Endodermal cell (in vitro differentiated cells): Measurements from ENCODE around the gene CIP2A. TPM values are rescaled to one million over a fixed set of nuclear protein-coding genes. Genes with fewer than 3 reads are reported as not detected.

Experiments used
- DNase-seq: peaks from one replicate; pipeline ENCODE4 v3.0.0-alpha.2; 2017
- H3K27ac ChIP-seq: 2 replicates; pipeline ENCODE4 v1.5.1; 2013; ENCODE audit warnings: mild to moderate bottlenecking, low read depth, low read length, moderate library complexity
- H3K27me3 ChIP-seq: 2 replicates; pipeline ENCODE4 v1.6.1; 2013; ENCODE audit warnings: mild to moderate bottlenecking, low read length, moderate library complexity; ENCODE audit not compliant: insufficient read depth, control insufficient read depth, poor library complexity, severe bottlenecking
- H3K36me3 ChIP-seq: 2 replicates; pipeline ENCODE4 v1.7.0; 2013; ENCODE audit warnings: mild to moderate bottlenecking, low read length, moderate library complexity; ENCODE audit not compliant: control insufficient read depth, insufficient read depth
- H3K4me1 ChIP-seq: one replicate; pipeline ENCODE4 v1.7.0; 2013; ENCODE audit warnings: low read length; ENCODE audit not compliant: control insufficient read depth, insufficient read depth
- H3K4me3 ChIP-seq: 2 replicates; pipeline ENCODE4 v1.5.1; 2013; ENCODE audit warnings: mild to moderate bottlenecking, low read length, moderate library complexity
- H3K9ac ChIP-seq: 2 replicates; pipeline ENCODE4 v1.6.1; 2013; ENCODE audit warnings: mild to moderate bottlenecking, low read length, moderate library complexity; ENCODE audit not compliant: poor library complexity, severe bottlenecking; ENCODE audit errors: extremely low read depth
- H3K9me3 ChIP-seq: 2 replicates; pipeline ENCODE4 v1.6.1; 2013; ENCODE audit warnings: mild to moderate bottlenecking, low read length, moderate library complexity; ENCODE audit not compliant: control insufficient read depth
- H3K27ac Mint-ChIP-seq: 2 replicates; pipeline ENCODE4 v1.8.0; 2020; ENCODE audit warnings: mixed read lengths
- H3K27me3 Mint-ChIP-seq: 2 replicates; pipeline ENCODE4 v1.8.0; 2021; ENCODE audit warnings: mild to moderate bottlenecking, mixed read lengths; ENCODE audit not compliant: insufficient read depth
- H3K36me3 Mint-ChIP-seq: 2 replicates; pipeline ENCODE4 v1.8.0; 2020; ENCODE audit warnings: low read depth, mixed read lengths
- H3K4me1 Mint-ChIP-seq: 2 replicates; pipeline ENCODE4 v1.8.0; 2020; ENCODE audit warnings: mixed read lengths
- H3K4me3 Mint-ChIP-seq: 2 replicates; pipeline ENCODE4 v1.8.0; 2020; ENCODE audit warnings: mild to moderate bottlenecking, moderate library complexity, mixed read lengths
- H3K9me3 Mint-ChIP-seq: 2 replicates; pipeline ENCODE4 v1.8.0; 2020; ENCODE audit warnings: mild to moderate bottlenecking, mixed read lengths
- WGBS, 2 experiments: methylation state at CpG; one replicate each; pipeline versions ENCODE4 v1.1.5 to v1.1.7; 2013; ENCODE audit warnings: missing lambda C conversion rate in 2 of 2, mixed read lengths in 1 of 2; ENCODE audit not compliant: insufficient coverage in 1 of 2, insufficient read length in 1 of 2; 5-methylcytosine and 5-hydroxymethylcytosine counted together
- total RNA-seq, 2 donors: library from RNA; stranded (reverse); fragmentation: NEBNext Ultra II Directional in 1 of 2; extraction: Animal tissue kit (Norgen Biotek cat#: 25700) in 1 of 2; gene quantifications; 2 replicates in 1 of 2; 3 replicates in 1 of 2; pipeline ENCODE4 v1.2.1, GENCODE V29; 2021
- TF ChIP-seq, protein P1 (sequence below): fragments of 200-600 bp; sonication (generic); conservative IDR thresholded peaks from 2 replicates; pipeline ENCODE4 v1.5.0; 2021; ENCODE audit warnings: antibody characterized with exemption, mild to moderate bottlenecking

Gene CIP2A
- total RNA-seq, 2 donors from 2014 or later = 30.3 to 43.6 TPM

DNA sequence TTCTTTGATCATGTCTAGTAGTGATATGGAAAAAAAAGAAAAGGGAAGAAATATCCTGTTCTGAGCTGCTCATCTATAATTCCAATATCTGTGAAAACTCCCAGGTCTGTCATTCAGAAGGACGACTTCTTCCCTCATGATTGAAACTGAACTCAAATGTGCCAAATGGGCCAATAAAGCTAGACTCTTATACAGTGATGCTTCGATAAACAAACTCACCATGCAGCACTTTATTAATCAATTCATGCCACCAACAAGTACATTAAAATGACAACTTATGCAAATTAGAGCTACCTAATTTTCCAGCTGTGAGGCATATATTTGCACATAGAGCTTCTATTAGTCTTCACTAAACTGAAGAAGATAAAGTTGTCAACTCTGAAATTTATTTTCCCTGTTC, 63.3 kb downstream of the CIP2A start:
- H3K4me3 Mint-ChIP-seq = no peak overlapping the region

DNA sequence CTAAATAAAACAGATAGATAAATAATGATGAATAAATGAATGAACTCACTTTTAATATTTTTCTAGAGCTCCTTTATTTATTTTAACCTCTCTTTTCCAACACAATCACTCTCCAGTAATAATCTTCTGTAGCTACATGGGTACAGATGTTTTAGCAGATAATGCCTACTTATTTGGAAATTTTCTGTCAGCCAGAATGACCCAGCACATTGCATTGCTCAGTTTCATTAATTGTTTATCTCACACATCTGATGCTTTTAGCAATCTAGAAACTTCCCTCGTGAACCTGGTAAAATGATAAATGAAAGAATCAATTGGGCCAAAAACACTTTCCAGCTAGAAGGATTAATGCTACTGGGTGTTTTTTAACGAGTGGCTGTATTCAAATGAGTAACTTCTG, 64.0 kb downstream of the CIP2A start:
- Mint-ChIP-seq H3K4me1 (no peaks in the 10 kb centered on the region), H3K27ac (no peak overlapping the region), H3K9me3 (no peaks in the 10 kb centered on the region), H3K36me3 (no peaks in the 10 kb centered on the region), H3K27me3 (no peaks in the 10 kb centered on the region), H3K4me3 (no peak overlapping the region)
- DNase-seq = no peak
- no peaks in the 10 kb centered on the region for H3K4me1 ChIP-seq
- H3K36me3 ChIP-seq = no peaks in the 10 kb centered on the region
- no peak overlapping the region for H3K4me3 ChIP-seq
- no peak overlapping the region for H3K27ac ChIP-seq
- H3K27me3 ChIP-seq = no peaks in the 10 kb centered on the region
- 80 to 92% methylated on average over 1 to 2 of the region's 2 CpGs for WGBS, 2 experiments
- no peaks in the 10 kb centered on the region for H3K9me3 ChIP-seq
- H3K9ac ChIP-seq = no peak overlapping the region
- TF ChIP-seq, protein P1, sequence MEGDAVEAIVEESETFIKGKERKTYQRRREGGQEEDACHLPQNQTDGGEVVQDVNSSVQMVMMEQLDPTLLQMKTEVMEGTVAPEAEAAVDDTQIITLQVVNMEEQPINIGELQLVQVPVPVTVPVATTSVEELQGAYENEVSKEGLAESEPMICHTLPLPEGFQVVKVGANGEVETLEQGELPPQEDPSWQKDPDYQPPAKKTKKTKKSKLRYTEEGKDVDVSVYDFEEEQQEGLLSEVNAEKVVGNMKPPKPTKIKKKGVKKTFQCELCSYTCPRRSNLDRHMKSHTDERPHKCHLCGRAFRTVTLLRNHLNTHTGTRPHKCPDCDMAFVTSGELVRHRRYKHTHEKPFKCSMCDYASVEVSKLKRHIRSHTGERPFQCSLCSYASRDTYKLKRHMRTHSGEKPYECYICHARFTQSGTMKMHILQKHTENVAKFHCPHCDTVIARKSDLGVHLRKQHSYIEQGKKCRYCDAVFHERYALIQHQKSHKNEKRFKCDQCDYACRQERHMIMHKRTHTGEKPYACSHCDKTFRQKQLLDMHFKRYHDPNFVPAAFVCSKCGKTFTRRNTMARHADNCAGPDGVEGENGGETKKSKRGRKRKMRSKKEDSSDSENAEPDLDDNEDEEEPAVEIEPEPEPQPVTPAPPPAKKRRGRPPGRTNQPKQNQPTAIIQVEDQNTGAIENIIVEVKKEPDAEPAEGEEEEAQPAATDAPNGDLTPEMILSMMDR = no peak

More for the DNA sequence above, 63.3 kb downstream of the CIP2A start:
- Histone ChIP-seq H3K27ac (no peak overlapping the region), H3K9ac (no peak overlapping the region), H3K27me3 (no peaks in the 10 kb centered on the region), H3K4me3 (no peak overlapping the region), H3K9me3 (no peaks in the 10 kb centered on the region), H3K4me1 (no peaks in the 10 kb centered on the region), H3K36me3 (no peaks in the 10 kb centered on the region)
- no peaks in the 10 kb centered on the region for H3K9me3 Mint-ChIP-seq
- no peak overlapping the region for H3K27ac Mint-ChIP-seq
- TF ChIP-seq, protein P1 = no peak
- no peak for DNase-seq
- WGBS, 2 experiments = 93 to 100% methylated on average over 1 to 2 of the region's 2 CpGs
- H3K4me1 Mint-ChIP-seq = no peaks in the 10 kb centered on the region
- no peaks in the 10 kb centered on the region for H3K27me3 Mint-ChIP-seq
- no peaks in the 10 kb centered on the region for H3K36me3 Mint-ChIP-seq

DNA sequence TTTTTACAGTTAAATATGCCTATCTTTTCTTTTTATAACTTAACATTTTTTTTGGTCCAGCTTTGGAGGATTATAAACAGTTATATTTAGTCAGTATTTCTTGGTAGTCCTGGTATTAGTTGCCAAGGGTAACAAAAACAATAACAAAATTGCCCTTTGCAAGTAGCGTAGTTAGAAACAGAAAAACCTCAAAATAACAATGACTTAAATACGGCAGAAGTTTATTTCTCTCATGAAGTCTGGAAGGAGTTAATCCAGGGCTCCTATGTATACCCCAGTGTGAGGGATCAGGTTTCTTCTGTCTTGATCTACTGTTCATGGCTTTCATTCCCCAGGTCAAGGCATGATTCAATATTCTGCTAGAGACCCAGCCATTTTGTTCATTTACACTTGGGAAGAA, 64.7 kb downstream of the CIP2A start:
- Mint-ChIP-seq H3K36me3 (no peaks in the 10 kb centered on the region), H3K27me3 (no peaks in the 10 kb centered on the region), H3K27ac (no peak overlapping the region), H3K9me3 (no peaks in the 10 kb centered on the region), H3K4me3 (no peak overlapping the region), H3K4me1 (no peaks in the 10 kb centered on the region)
- 86 to 91% methylated on average over 2 of the region's 2 CpGs for WGBS, 2 experiments
- H3K9me3 ChIP-seq = no peaks in the 10 kb centered on the region
- no peak overlapping the region for H3K4me3 ChIP-seq
- no peak overlapping the region for H3K27ac ChIP-seq
- TF ChIP-seq, protein P1 = no peak
- H3K36me3 ChIP-seq = no peaks in the 10 kb centered on the region
- no peaks in the 10 kb centered on the region for H3K4me1 ChIP-seq
- H3K27me3 ChIP-seq = no peaks in the 10 kb centered on the region
- no peak for DNase-seq
- H3K9ac ChIP-seq = no peak overlapping the region
